Fibroblast of lung (primary cell): ENCODE data around the gene CASP14. TPM values are rescaled to one million over a fixed set of nuclear protein-coding genes. Genes with fewer than 3 reads are reported as not detected.
"Not testable (repeated sequence)": the region's sequence is repeated elsewhere in the genome, so short reads cannot be mapped to it uniquely, and the experiment has no call there.

Experiments
- DNase-seq, 2 donors: peaks; one replicate each; pipeline versions ENCODE4 v3.0.0 to v3.0.0-alpha.2; 2010; ENCODE audit warnings: low read depth in 2 of 2
- H2AFZ ChIP-seq: 2 replicates; pipeline ENCODE4 v1.5.1; 2012; ENCODE audit warnings: low read length, control low read depth, inconsistent platforms
- H3K27ac ChIP-seq: 2 replicates; pipeline ENCODE4 v1.5.1; 2011; ENCODE audit warnings: low read length, control low read depth; ENCODE audit not compliant: insufficient read depth
- H3K27me3 ChIP-seq: 2 replicates; pipeline ENCODE4 v1.5.1; 2011; ENCODE audit warnings: mild to moderate bottlenecking, low read length; ENCODE audit not compliant: control insufficient read depth, insufficient read depth
- H3K36me3 ChIP-seq: 2 replicates; pipeline ENCODE4 v1.5.1; 2011; ENCODE audit warnings: low read length; ENCODE audit not compliant: control insufficient read depth, insufficient read depth
- H3K4me1 ChIP-seq: 2 replicates; pipeline ENCODE4 v1.5.1; 2011; ENCODE audit warnings: low read length; ENCODE audit not compliant: control insufficient read depth, insufficient read depth; ENCODE audit errors: extremely low read depth
- H3K4me2 ChIP-seq: 2 replicates; pipeline ENCODE4 v1.5.1; 2011; ENCODE audit warnings: low read length, control low read depth; ENCODE audit not compliant: insufficient read depth; ENCODE audit errors: extremely low read depth
- H3K4me3 ChIP-seq, 4 experiments: fragments of 200-600 bp in 1 of 4; sonication (generic) in 1 of 4; replicated peaks in 1 of 4; 2 replicates each; pipeline ENCODE4 v1.5.1; 2011 to 2016; ENCODE audit warnings: low read length in 4 of 4, low read depth in 3 of 4, mild to moderate bottlenecking in 3 of 4, control low read depth in 2 of 4, inconsistent platforms in 1 of 4, mixed read lengths in 1 of 4; ENCODE audit not compliant: insufficient read depth in 1 of 4; ENCODE audit errors: control extremely low read depth in 1 of 4
- H3K79me2 ChIP-seq: 2 replicates; pipeline ENCODE4 v1.5.1; 2012; ENCODE audit warnings: mild to moderate bottlenecking, low read length, inconsistent platforms; ENCODE audit not compliant: control insufficient read depth, insufficient read depth
- H3K9ac ChIP-seq: 2 replicates; pipeline ENCODE4 v1.5.1; 2011; ENCODE audit warnings: mild to moderate bottlenecking, low read length, control low read depth; ENCODE audit not compliant: insufficient read depth
- H3K9me3 ChIP-seq: 2 replicates; pipeline ENCODE4 v1.5.1; 2012; ENCODE audit warnings: low read depth, low read length; ENCODE audit not compliant: control insufficient read depth, insufficient read depth
- H4K20me1 ChIP-seq: 2 replicates; pipeline ENCODE4 v1.5.1; 2011; ENCODE audit warnings: low read length; ENCODE audit not compliant: control insufficient read depth, insufficient read depth; ENCODE audit errors: extremely low read depth
- EZH2 ChIP-seq: IDR thresholded peaks from 2 replicates; pipeline ENCODE4 v1.5.1; 2012; ENCODE audit warnings: low read length, control low read depth, mild to moderate bottlenecking; ENCODE audit errors: missing control alignments
- polyA plus RNA-seq, 2 donors: library from polyadenylated mRNA; depleted of rRNA in 1 of 2; stranded (reverse) in 1 of 2; unstranded in 1 of 2; fragments of >200 nt; gene quantifications; 2 replicates each; pipeline ENCODE4 v1.2.1, GENCODE V29; 2011 to 2012; ENCODE audit warnings: missing spikeins in 1 of 2
- total RNA-seq: library from RNA; depleted of rRNA; stranded (reverse); fragments of >200 nt; gene quantifications from 2 replicates; pipeline ENCODE4 v1.2.1, GENCODE V29; 2014
- TF ChIP-seq, protein P1 (sequence below), 2 donors: IDR thresholded peaks in 1 of 2; conservative IDR thresholded peaks in 1 of 2; 1 replicate in 1 of 2; 2 replicates in 1 of 2; pipeline ENCODE4 v1.5.1; 2011 to 2012; ENCODE audit warnings: low read length in 2 of 2, control low read depth in 1 of 2, inconsistent platforms in 1 of 2, low read depth in 1 of 2, mild to moderate bottlenecking in 1 of 2

The CASP14 gene
- total and polyA plus RNA-seq, 2 donors (not counting 1 experiment from before 2014, with no cell fraction given): not detected

GRCh38 chr19:15093001-15093400, 43.7 kb downstream of the CASP14 start:
- Histone ChIP-seq H3K4me1 (peaks cover 3% of the 10 kb centered on the region), H3K27me3 (no peaks in the 10 kb centered on the region), H2AFZ (no peak overlapping the region), H4K20me1 (no peaks in the 10 kb centered on the region), H3K4me2 (no peak overlapping the region), H3K79me2 (no peaks in the 10 kb centered on the region), H3K36me3 (no peaks in the 10 kb centered on the region), H3K27ac (no peak overlapping the region), H3K4me3 (no peak overlapping the region), H3K9me3 (no peaks in the 10 kb centered on the region), H3K9ac (no peak overlapping the region)
- TF ChIP-seq EZH2: no peak
- TF ChIP-seq, protein P1, sequence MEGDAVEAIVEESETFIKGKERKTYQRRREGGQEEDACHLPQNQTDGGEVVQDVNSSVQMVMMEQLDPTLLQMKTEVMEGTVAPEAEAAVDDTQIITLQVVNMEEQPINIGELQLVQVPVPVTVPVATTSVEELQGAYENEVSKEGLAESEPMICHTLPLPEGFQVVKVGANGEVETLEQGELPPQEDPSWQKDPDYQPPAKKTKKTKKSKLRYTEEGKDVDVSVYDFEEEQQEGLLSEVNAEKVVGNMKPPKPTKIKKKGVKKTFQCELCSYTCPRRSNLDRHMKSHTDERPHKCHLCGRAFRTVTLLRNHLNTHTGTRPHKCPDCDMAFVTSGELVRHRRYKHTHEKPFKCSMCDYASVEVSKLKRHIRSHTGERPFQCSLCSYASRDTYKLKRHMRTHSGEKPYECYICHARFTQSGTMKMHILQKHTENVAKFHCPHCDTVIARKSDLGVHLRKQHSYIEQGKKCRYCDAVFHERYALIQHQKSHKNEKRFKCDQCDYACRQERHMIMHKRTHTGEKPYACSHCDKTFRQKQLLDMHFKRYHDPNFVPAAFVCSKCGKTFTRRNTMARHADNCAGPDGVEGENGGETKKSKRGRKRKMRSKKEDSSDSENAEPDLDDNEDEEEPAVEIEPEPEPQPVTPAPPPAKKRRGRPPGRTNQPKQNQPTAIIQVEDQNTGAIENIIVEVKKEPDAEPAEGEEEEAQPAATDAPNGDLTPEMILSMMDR (conservative IDR thresholded peaks at IDR 0.05 in 1 of 2, IDR thresholded peaks at IDR 0.05 in 1 of 2; ENCODE audit: low read depth in 1 of 2, low read length in 2 of 2): no peak
- DNase-seq: no peak

GRCh38 chr19:15096223-15096622, 46.9 kb downstream of the CASP14 start:
- no peak for TF ChIP-seq EZH2
- TF ChIP-seq, protein P1 (conservative IDR thresholded peaks at IDR 0.05 in 1 of 2, IDR thresholded peaks at IDR 0.05 in 1 of 2; ENCODE audit: low read depth in 1 of 2, low read length in 2 of 2): no peak

DNA sequence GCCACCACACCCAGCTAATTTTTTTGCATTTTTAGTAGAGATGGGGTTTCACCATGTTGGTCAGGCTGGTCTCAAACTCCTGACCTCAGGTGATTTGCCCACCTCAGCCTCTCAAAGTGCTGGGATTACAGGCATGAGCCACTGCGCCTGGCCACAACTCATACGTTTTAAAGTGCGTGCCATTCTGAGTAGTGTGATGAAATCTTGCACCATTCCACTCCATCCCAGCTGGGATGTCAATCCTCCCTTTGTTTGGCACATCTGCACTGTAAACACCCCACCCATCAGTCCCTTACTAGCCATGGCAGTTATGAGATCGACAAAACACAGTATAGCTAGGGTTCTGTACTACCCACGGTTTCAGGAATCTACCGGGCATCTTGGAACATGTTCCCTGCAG, 48.7 kb downstream of the CASP14 start:
- H3K27ac ChIP-seq, H3K79me2 ChIP-seq, H2AFZ ChIP-seq, H4K20me1 ChIP-seq, H3K27me3 ChIP-seq, H3K9ac ChIP-seq, H3K9me3 ChIP-seq, H3K4me1 ChIP-seq, H3K36me3 ChIP-seq, H3K4me2 ChIP-seq, DNase-seq, H3K4me3 ChIP-seq: not testable (repeated sequence)

More at GRCh38 chr19:15096223-15096622, 46.9 kb downstream of the CASP14 start:
- Histone ChIP-seq H3K9ac (no peak overlapping the region), H2AFZ (no peak overlapping the region), H3K4me2 (no peak overlapping the region), H3K4me3 (no peak overlapping the region), H3K4me1 (peaks cover 3% of the 10 kb centered on the region), H4K20me1 (no peaks in the 10 kb centered on the region), H3K27me3 (peaks cover 5% of the 10 kb centered on the region), H3K27ac (no peak overlapping the region), H3K79me2 (no peaks in the 10 kb centered on the region), H3K9me3 (no peaks in the 10 kb centered on the region), H3K36me3 (no peaks in the 10 kb centered on the region)
- DNase-seq: no peak
